GM18517 (cell line): ENCODE data around the gene FARS2.

Experiments
- ATAC-seq: cut with Tn5 transposase; IDR thresholded peaks from one replicate; pipeline ENCODE4 v1.9.1; 2021; ENCODE audit warnings: mild to moderate bottlenecking, moderate library complexity; ENCODE audit not compliant: unreplicated experiment

The FARS2 gene

GRCh38 chr6:5493806-5494205, 232.5 kb downstream of the FARS2 start:
- no peak for ATAC-seq

- no peak for ATAC-seq
Measured at GRCh38 chr6:5497896-5498578, 236.7 kb downstream of the FARS2 start.

DNA sequence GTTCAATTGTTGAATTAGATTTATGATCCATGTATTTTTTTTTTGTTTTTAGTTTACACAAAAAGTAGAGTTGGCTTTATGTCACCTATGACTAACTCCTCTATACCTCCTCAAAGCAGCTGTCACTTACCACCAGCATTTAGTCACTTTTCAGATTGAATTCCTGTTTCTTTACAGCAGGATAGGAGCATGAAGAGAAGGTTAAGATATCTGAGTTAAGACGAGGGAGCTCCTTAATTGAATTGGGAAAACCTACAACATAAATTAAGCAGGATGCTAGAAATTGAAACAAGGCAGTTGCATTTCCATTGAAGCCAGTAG, 237.2 kb downstream of the FARS2 start:
- ATAC-seq, result no peak

DNA sequence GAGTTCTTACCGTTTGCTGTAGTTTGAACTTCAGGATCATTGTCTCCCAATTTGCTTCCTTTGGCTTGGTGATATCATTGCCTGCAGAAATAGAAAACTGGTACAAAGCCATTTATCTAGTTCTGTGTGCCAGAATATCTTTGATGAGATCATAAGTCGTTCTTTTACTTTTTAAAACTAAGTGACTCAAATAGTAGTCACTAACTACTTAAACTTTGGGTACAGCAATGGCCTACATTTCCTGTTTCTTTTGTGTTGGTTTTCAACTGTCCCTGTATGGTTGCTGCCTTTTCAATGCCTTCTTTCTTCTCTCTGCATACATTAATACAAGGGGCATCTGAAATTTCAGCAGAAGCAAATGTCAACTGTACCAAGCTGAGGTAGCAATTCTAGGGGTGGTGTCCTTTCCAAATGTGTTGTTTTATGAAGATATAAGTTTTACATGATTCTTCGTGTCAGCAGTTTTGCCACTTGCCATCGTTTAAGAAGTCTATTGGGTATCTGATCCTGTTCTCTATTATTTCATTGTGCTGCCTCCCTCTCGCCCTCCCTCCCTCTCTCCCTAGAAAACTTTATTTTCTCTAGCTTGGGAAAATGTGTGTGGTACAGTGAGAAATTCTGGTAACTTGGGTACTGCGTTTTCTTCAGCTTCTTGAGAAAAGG, 238.5 kb downstream of the FARS2 start:
- ATAC-seq, result no peak

DNA sequence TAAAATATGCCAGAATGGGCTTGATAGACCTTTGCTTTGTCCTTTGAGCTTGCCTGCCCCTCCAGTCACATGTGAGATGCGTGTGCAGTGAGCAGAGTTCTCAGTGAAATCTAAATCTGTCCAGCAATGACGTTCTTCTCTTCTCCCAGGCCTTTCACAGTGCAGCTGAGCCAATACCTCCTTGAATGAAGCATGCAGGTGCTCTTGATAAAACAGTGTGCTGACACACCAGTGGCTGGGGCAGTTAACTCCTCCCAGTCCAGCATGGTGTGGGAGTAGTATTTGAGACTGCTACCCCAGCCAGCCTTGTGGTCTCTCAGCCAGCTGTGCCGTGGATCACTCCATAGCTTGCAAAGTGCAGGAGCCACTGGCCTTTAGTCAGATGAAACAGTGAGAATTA, 240.5 kb downstream of the FARS2 start:
- no peak for ATAC-seq

GRCh38 chr6:5504078-5504477, 242.8 kb downstream of the FARS2 start:
- no peak for ATAC-seq

DNA sequence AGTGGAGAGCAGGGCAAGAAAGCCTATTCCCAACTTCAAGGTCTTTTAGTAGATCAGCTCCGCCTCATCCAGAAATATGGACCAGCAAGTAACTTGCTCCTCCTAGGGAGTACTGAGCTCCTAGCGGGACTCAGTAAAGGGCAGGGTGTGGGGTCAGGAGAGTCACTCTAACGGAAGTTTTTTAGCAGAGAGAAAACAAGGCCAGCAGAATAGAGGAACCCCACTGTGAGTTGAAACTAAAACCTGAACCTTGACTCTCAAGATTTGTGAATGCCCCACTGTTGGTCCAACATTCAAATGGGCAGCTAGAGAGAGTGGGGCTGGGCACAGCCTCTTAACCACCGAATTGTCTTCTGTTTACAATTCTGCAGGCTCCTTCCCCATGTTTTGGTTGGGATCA, 244.8 kb downstream of the FARS2 start:
- peak; percentile 52 for ATAC-seq

GRCh38 chr6:5506597-5506996, 245.3 kb downstream of the FARS2 start:
- ATAC-seq, result peak; percentile 7

DNA sequence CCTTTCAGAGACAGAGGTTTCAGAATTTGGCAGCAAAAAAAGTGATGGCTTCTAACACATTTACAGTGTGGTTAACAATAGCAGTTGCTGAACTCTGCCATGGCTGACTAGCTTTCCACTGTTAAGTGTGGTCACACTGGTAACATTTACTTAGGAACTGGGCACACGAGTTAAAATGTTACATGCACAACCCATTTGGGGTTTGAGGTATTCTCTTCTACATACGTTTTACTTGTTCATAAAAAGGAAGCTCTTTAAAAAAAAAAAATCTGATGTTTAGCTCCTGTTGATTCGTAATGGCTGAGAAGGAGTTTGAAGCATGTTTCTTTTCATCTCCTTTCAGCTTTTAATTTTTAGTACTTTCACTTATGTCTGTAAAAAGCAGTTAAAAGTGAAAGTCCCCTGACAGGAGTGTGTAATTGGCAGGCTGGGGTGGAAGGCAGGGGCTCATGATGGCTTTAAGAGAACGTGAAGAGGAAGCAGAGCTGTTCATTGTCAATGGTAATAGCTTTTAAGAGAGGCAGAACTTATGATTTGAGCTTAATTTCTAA, 245.9 kb downstream of the FARS2 start:
- ATAC-seq, result peak; percentile 87

GRCh38 chr6:5509106-5509505, 247.8 kb downstream of the FARS2 start:
- ATAC-seq, result no peak

- no peak for ATAC-seq
Measured at GRCh38 chr6:5510331-5511133, 249.2 kb downstream of the FARS2 start.

DNA sequence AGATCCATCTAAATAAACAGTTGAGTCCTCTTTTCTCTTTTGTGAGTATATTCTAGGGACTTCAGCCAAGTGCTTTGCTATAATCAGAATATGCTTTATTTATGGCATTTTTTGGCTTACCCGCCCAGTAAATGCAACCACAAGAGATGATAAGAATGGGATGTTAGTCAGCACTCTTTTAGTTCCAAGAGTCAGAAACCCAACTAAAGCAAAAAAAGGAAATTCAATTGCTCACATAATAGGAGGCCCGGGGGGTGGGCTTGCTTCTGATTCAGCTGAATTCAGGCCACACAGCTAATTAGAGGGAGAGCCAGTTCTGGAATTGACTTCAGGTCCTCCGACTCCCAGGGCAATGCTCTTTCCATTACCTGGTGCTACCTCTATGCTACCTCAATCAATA, 250.6 kb downstream of the FARS2 start:
- no peak for ATAC-seq

DNA sequence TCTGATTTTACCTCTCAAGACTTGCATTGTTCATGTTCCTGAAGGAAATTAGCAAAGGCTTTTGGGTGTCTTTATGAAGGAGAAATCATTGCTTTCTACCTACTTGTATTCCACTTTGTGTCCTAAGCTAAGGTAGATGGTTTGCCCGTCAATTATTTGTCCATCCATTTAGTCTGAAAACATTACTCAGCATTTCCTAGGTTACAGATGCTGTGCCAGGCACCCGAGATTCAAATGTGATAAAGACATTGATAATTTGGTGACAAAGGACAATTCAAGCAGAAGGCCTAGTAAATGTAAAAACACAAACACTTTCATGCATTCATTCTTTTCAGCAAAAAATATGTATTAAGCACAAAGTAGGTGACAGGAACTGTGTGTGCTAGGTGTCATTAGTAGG, 251.1 kb downstream of the FARS2 start:
- no peak for ATAC-seq

DNA sequence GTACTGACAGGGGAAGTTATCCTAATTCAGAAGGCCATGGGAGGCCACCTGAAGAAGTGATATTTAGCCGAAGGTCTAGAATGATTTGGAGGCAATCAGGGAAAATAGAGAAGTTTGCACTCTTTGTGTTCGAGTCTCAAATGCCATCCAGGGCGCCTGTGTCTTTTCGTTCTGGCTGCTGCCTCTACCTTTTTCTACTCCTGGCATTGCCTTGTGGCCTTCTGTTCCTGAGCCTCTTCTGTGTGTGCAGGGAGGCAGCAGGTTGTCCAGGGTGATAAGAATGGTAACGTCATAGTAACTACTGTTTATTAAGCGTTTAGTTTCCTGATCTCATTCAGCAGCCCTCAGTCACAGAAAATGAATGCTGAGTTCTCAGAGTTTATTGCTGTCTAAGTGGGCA, 252.1 kb downstream of the FARS2 start:
- ATAC-seq, result no peak

DNA sequence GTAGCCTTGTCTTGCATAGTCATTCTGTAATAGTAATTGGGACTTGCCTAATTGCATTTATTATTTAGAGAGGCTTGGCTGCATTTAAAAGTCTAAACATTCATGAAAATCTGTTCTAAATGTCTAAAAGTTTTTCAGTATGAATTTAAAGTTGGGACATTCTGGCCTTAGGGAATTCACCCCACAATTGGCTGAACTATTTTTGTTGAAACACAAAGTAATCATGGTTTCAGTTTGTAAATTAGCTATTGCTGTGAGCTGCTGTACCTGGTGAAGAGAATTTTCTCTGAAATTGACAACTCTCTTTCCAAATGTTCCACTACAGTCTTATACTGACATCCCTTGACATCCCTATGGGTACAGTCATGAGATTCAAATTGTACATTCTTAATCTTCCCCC, 253.0 kb downstream of the FARS2 start:
- no peak for ATAC-seq

GRCh38 chr6:5515200-5515599, 253.9 kb downstream of the FARS2 start:
- no peak for ATAC-seq

- ATAC-seq, result no peak
Measured at GRCh38 chr6:5516036-5516435, 254.7 kb downstream of the FARS2 start.

DNA sequence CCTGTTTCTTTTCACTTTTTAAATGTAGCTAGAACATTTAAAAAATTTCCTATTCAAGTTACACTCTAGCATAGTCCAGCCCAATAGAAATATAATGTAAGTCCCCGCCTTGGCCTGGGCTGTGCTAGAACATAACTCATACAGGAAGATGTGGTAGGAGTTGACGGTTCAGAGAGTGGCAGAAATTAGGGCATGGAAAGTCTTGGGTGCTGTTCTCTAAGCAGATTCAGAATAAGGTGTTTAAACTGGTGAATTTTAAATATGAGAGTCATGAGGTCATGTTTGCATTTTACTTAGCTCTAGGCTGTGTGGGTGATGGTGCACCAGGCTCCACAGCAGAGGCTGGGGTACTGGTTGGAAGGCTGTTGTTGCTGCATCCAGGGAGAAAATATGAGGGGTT, 256.5 kb downstream of the FARS2 start:
- no peak for ATAC-seq

- ATAC-seq, result no peak
Measured at GRCh38 chr6:5518936-5519491, 257.7 kb downstream of the FARS2 start.

- no peak for ATAC-seq
Measured at GRCh38 chr6:5520796-5521195, 259.5 kb downstream of the FARS2 start.

DNA sequence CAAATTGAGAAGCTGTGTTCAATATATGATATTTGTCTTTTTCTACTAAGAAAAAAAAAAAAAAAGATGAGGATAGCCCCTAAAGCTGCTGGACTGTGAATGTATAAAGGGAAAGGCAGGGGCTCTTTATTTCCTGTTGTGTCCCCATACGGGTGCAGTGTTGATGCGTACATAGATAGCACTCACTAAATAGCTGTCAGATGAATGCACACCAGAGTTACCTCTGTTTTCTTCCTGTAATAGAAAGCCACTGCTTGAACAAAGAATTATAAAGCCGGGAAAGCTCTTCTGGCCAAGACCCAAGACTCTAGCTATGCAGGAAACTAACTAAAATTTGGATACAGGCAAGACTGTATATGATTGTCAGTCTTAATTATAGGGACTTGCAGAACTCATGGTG, 260.0 kb downstream of the FARS2 start:
- ATAC-seq, result no peak

DNA sequence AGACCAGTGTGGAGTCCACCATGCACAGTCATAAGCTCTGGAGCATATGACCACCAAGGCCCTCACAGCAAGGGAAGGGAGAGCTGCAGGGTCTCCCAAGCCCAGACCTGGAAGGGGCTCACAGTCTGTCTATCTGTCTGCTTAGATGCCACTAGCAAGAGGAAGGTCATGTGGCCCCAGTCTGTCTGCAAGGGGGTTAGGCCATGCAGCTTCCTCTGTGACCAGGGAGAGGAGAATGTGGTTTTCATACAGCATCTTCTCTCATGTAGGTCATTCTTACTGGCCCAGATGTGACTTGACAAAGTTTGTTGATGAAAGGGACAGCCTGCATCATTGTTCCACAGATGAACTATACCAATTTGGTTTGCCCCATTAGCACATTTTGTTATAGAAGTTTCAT, 260.8 kb downstream of the FARS2 start:
- ATAC-seq, result no peak
